GM18907 (cell line): ENCODE results near the gene FHL2.
"Not testable (repeated sequence)": the region's sequence is repeated elsewhere in the genome, so short reads cannot be mapped to it uniquely, and the experiment has no call there.

Source experiments
- ATAC-seq: cut with Tn5 transposase; IDR thresholded peaks from one replicate; pipeline ENCODE4 v1.9.1; 2021; ENCODE audit warnings: mild to moderate bottlenecking, moderate library complexity; ENCODE audit not compliant: unreplicated experiment

Gene FHL2

DNA sequence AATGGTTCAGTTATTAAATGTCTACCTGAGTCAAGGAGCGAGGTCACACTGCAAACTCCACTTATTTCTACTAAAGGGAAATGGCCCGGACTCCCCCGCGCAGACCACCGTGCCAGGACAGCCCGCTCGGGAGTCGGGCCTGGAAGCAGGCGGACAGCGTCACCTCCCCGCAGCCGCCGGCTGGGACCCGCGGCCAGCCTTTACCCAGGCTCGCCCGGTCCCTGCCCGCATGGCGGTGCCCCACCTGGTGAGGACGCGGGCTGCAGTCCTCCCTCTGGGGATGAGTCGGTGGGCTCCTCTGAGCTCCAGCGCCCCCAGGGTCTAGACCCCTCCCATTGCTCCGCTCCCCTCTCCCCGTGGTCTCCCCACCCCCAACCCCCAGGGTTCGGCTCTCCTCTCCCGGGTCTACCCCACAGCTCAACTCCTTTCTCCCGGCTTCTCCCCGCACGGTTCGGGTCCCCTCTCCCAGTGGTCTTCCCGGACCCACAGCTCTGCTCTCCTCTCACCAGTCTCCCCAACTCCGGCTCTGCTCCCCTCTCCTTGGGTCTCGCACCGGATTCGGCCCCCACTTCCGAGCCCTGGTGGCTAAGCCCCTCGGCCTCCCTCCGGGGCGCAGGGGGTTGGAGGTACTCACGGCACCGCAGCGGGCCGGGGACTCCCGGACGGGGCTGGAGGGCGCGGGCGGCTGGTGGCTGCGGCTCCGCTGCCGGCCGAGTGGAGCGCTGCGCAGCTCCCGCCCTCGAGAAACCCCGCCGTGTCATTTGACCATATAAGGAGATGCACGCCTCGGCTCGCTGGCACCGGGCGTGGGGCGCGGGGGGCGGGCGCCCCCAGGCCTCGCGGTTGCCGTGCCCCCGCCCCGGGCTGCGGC, at the start of gene FHL2:
TSS of gene FHL2 (minus strand) at position 716 of the 871 bp plus-strand sequence. CDS start 12,535 bp downstream, outside the sequence.
- peak; percentile 100 for ATAC-seq

- ATAC-seq = no peak
Measured at GRCh38 chr2:105447476-105447875, 48.6 kb upstream of the FHL2 start.

- no peak for ATAC-seq
Measured at GRCh38 chr2:105446501-105446900, 47.6 kb upstream of the FHL2 start.

GRCh38 chr2:105445976-105446375, 47.1 kb upstream of the FHL2 start:
- ATAC-seq = no peak

- ATAC-seq = no peak
Measured at GRCh38 chr2:105445498-105445897, 46.6 kb upstream of the FHL2 start.

GRCh38 chr2:105443617-105444598, 45.1 kb upstream of the FHL2 start:
- ATAC-seq = no peak

GRCh38 chr2:105442721-105443120, 43.9 kb upstream of the FHL2 start:
- ATAC-seq = no peak

DNA sequence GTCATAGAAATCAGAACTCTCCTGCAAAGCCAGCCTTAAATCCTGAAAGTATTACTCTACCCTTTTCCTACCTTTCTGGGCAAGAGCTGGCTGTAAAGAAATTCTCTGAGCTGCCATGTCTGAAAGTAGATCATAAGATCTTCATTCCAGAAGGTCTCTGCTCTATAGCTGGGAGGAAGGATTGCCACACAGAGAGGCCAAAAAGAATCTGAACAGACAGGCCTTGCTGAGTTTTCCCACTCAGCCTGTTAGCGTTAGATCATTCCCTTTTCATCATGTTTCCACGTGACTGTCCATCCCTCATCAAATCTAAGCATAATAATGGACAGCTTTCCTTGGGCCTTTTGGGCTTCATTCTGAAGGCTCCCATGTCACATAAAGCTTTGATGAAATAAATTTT, 43.2 kb upstream of the FHL2 start:
- no peak for ATAC-seq

DNA sequence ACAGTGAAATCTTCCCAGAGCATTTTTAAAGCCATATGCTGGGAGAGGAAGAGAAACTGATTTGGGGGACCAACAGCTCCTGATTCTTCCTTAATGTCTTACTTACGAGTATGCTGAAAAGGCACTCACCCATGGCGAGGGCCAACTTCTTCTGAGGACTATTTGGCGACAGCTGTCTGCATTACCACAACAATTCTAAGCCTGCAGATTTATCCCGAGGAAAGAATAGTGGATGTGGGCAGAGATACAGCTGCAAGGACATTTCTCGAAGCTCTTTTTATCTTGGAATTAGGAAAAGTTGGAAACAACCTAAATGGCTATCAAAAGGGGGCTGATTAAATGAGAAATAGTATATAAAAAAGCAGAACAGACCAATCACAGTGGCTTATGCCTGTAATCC, 40.3 kb upstream of the FHL2 start:
- no peak for ATAC-seq

DNA sequence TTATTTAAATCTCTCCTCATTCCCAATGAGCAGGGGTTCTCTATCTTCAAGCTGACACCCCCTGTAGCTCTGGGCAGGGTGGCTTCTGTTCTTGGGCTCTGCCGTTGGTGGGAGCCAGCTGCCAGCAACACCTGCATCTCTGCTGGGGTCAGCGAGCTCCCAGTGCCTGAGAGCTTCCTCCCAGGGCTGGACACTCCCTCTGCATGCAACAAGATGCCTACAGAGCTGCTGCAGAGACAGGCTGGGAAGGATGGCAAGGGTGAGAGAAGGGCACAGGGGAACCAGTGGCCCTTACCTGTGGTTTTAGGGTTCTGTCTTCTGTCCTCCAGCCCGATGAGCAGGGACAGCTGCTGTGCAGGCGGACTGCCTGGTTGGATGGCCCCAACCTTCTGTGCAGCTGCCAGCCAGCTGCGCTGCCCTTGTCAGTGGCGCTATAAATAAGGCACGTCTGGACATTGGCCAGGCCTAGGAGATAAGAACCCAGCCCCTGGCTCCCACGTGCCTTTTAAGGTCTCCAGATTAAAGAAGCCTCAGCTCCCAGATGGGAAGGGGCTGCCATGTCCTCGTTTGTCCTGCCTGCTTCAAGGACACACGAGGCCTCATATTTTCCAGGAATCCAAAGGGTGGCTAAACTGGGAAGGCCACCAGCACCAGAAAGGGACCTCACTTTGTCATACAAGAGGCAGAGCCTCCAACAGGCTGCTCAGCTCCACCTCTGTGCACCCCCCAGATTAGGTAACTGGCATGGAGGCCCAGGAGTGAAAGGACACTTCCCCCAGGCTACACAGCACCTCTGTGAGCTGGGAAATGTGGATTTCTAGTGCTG, 39.5 kb upstream of the FHL2 start:
- ATAC-seq = no peak

DNA sequence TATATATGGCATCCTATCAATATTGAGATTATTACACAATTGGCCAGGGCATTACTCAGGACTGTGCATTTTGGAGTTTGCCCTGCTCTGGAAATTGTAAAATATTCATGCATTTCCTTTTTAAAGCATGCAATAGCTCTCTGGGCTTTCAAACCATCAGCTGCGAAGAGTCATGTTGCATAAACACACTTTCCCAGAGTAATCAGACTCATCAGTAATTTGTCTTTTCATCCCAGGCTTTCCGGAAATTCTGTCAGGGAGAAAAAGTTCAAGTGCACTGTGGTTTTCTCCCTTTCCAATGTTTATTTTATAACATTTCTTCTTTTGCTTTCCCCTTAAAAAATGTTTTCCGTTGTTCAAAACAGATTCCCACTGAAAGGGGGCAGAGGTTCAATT, 38.9 kb upstream of the FHL2 start:
- ATAC-seq = no peak

GRCh38 chr2:105432749-105433148, 33.9 kb upstream of the FHL2 start:
- no peak for ATAC-seq

GRCh38 chr2:105432044-105432399, 33.2 kb upstream of the FHL2 start:
- ATAC-seq = no peak

DNA sequence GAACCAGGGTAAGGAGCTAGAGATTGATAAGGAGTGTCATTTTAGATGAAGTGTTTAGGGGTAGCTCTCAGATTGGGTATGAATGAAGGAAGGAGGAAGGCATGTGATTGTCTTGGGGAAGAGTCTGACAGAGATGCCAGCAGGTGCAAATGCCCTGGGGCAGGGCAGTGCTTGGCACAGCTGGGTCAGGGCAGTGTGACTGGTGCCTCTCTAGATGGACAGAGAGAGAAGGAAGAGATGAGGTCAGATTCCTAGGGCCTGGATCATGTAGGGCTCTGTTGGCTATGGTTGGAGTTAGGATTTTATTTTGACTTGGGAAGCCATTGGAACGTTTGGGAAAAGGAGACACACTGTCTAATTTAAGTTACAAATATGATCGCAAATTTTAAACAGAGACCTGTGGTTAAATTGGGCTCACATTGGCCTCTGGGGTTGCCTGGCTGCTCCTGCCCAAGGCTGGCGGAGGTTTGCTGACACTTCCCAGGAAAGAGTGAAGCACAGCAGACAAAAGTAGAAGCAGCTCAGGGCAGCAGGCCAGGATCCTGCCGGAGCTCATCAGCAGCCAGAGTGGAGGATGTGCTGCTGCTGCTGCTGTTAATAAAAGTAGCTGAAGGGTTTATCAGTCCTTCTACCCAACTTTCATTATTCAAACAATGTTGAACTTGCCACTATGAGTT, 32.7 kb upstream of the FHL2 start:
- no peak for ATAC-seq

GRCh38 chr2:105428387-105429018, 29.7 kb upstream of the FHL2 start:
- ATAC-seq = no peak

DNA sequence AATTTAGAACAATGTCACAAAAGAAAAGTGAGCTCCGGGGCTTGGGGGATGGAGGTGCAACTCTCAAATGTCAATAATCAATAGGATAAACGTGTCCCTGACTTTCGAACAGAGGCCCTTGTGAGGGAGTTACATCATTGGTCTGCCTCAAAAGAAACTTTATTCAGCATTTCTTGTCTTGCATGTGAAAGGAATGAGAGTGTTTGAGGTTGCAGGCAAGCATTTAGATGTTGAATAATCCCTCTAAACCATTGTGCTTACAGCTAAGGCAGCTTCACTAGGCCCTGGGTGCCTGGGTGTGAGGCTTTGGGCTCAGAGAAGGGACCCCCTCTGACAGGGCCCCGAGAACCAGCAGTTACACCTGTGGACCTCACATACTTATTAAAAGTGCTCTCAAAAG, 28.6 kb upstream of the FHL2 start:
- ATAC-seq = no peak

GRCh38 chr2:105426626-105427292, 27.9 kb upstream of the FHL2 start:
- ATAC-seq = no peak

- ATAC-seq = no peak
Measured at GRCh38 chr2:105425936-105426625, 27.2 kb upstream of the FHL2 start.

DNA sequence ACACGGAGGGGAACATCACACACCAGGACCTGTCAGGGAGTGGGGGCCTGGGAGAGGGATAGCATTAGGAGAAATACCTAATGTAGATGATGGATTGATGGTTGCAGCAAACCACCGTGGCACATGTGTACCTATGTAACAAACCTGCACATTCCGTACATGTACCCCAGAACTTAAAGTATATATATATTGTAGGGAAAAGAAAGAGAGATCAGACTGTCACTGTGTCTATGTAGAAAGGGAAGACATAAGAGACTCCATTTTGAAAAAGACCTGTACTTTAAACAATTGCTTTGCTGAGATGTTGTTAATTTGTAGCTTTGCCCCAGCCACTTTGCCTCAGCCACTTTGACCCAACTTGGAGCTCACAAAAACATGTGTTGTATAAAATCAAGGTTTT, 26.0 kb upstream of the FHL2 start:
- not testable (repeated sequence) for ATAC-seq
